CD4-positive, alpha-beta T cell treated with Interleukin-21 for 1 hour (primary cell): ENCODE results near the gene C15orf62.
A peak's percentile ranks its signal among the peaks of the same experiment; 100 is the strongest.

ENCODE experiments used
- DNase-seq: peaks from one replicate; pipeline ENCODE4 v3.0.0-alpha.2; 2020

The C15orf62 gene, protein sequence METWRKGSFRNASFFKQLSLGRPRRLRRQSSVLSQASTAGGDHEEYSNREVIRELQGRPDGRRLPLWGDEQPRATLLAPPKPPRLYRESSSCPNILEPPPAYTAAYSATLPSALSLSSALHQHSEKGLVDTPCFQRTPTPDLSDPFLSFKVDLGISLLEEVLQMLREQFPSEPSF

DNA sequence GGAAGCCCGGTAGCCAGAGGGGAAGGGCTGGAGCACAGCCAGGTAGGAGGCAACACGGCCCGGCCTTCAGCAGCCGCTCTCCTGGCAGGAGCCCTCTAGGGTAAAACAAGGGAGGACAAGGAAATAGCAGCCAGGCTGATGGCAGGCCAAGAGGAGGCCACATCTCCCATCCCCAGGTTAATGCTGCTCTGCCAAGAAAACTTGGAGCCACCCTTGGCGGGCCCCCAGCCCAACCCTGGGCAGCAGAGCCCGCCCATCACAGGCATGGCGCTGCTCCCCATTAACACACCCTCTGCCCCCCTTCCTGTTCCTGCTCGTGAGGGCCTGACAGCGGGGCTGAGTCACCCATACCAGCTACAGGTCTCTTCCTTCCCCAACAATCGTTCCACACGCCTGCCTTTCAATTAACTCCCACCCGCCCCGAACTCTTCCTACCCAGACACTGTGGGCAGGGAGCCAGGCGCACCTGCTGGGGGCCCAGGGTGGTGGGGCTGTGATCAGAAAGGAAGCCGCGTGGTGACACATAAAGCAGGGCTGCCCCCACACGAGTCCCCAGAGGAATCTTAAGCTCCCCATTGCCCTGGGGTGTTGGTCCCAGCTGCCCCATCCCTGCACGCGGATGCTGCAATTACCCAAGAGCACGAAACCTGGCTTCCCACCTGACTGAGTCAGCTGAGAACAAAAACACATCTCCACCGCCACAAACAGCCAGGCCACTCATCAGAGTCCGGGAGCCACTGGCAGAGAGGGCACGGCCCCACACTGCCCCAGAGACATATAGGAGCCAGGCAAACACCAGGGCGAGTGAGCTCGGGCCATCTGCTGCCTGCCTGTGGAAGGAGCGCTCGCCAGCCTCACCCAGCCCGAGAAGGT, at the start of gene C15orf62:
Gene C15orf62, plus strand, starts transcription at position 707 of the 873 bp plus-strand sequence. CDS start 516 bp downstream, outside the sequence.
- peak; percentile 29 for DNase-seq

DNA sequence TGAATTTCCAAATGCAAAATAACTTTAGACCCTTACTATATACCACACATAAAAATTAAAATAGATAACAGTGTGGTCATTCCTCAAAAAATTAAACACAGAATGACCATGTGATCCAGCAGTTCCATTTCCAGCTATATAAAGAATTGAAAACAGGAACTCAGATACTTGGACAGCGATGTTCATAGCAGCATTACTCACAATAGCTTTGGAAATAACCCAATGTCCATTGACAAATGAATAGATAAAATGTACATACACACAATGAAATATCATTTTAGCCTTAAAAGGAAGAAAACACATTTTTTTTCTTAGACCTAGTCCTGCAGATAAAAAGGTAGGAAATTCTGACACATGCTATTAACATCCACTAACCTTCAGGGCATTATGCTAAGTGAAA, 48.1 kb upstream of the C15orf62 start:
- DNase-seq: no peak

DNA sequence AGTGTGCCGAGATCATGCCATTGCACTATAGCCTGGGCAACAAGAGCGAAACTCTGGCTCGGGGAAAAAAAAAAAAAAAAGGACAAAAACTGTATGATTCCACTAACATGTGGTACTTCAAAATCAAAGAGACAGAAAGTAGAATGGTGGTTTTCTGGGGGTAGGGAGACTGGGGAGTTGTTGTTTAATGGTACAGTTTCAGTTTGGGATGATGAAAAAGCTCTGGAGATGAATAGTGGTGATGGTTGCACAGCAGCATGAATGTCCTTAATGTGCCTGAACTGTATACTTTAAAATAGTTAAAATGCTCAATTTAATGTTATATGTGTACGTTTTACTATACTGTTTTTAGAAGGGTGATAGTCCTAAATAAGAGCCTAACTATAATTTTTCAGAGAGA, 47.4 kb upstream of the C15orf62 start:
- no peak for DNase-seq

DNA sequence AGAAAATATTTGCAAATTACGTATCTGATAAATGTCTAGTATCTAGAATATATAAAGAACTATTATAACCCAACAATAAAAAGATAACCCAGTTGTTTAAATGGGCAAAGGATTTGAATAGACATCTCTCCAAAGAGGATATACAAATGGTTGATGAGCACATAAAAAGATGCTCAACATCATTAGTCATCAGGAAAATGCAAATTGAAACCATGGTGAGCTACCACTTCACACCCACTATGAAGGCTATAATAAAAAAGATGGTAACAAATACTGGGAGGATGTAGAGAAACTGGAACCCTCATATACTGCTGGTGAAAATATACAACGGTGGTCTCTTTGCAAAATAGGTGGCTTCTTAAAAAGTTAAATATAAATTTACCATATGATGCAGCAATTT, 46.8 kb upstream of the C15orf62 start:
- DNase-seq: no peak

DNA sequence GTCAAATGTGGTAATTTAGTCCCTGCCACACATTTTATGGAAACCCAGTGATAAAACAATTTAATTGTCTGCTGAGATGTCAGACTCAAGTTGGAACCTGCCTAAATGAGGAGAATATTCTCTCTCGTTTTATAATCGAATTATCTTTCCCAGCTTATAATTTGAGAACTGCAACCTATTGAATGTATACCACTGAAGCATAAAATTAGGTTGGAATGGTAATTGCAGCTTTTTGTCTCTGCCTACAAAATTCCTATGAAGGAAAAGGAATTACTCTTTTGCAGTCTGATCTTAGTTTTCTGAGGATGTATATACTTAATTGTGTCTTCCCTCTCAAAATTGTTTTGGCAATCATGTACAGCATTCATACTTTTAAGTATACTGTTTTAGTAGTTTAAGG, 45.9 kb upstream of the C15orf62 start:
- no peak for DNase-seq

DNA sequence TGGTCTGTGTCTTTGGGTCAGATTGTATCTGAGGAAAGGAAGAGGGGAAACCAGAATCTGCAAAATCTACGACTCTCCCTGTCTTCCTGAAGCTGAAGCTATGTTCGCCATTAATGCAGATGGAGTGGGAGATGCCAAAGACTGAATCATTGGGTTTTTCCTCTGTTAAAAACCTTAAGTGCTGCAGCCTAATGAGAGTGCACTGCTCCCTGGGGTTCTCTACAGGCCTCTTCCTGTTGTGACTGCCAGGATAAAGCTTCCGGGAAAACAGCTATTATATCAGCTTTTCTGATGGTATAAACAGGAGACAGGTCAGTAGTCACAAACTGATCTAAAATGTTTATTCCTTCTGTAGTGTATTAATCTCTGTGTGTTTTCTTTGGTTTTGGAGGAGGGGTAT, 38.7 kb upstream of the C15orf62 start:
- DNase-seq: no peak

DNA sequence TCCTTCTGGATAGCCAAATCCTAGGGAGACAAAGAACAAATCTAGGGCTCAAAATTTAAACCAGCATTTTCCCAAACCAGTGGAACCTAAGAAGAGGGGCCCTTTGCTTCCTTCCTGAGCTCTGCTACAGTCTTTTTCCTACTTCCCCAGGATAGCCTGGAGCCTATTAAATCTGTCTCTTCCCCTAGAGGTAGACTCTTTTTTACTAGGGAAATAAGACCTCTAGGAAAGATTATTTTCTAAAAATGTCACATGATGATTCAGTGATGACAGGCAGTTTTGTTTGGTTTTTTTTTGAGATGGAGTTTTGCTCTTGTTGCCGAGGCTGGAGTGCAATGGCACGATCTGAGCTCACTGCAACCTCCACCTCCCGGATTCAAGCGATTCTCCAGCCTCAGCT, 33.2 kb upstream of the C15orf62 start:
- DNase-seq: no peak

DNA sequence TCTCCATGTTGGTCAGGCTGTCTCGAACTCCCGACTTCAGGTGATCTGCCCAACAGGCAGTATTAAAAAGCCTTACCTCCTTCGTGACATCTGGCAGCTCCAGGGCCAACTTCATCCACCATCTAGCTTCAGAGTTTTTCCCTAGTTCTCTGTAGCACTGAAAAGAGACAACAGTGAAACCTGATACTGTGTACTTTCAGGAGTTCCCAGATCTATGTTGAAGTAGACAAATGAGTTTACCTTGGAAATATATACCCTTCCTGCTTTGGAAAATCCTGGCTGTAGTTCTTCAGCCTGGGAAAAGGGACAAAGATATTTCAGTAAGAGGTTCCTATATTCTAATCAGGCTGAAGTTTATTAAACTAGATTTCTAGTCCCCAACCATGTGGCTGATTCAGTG, 32.7 kb upstream of the C15orf62 start:
- DNase-seq: no peak

DNA sequence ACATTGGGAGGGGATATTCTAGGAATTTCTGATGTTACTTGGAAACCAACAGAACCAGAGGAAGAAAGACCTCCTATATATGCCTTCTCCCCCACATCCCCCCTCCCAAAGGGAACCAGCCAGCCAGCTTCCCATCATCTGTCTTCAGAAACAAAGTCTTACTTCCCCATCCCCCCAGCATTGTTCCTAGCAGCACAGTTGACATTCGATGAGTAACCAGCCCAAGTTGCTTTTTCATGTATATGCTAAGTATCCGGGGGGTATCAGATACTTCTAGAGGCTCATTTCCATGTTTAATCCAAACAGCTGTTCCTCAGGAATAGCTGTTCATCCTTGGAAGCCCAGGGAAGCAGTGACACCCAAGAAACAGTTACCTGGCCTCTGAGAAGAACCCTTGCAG, 30.7 kb upstream of the C15orf62 start:
- DNase-seq: no peak

DNA sequence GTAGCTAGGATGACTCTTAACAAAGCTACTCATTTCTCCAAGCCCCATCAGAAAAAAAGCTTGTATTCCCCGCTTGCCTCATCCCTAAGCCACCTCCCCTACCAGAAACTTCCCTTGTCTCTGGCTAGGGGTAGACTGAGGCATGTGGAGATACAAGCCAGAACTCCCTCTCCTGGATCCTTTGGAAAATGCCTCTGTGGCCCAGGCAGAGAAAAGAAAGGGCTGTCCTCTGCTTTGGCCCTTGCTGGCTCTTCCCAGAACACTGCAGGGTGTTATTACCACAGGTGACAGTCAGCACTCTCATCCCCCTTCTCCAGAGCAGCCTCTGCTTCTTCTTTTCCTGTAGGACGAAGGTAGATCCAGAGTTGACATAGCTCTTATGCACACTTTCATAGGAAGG, 29.9 kb upstream of the C15orf62 start:
- no peak for DNase-seq

DNA sequence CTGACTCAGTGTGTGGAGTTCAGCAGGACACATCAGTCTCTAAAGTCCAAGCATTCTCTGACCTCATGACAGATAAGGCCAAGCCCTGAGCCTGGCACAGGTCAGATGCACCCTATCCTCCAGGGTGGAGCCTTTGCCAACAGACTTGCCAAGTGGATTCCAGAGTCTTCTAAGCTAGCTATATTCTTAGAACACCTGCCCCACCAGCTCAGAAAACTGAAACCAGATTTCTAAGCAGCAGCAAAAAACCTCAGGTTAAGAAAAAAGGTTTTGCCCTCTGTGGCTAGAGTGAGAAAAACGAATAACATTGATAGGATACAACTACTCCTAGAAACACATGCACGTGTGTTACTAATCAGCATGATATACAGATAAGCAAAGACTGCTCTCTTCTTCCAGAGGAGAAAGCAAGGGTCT, 26.3 kb upstream of the C15orf62 start:
- DNase-seq: no peak

DNA sequence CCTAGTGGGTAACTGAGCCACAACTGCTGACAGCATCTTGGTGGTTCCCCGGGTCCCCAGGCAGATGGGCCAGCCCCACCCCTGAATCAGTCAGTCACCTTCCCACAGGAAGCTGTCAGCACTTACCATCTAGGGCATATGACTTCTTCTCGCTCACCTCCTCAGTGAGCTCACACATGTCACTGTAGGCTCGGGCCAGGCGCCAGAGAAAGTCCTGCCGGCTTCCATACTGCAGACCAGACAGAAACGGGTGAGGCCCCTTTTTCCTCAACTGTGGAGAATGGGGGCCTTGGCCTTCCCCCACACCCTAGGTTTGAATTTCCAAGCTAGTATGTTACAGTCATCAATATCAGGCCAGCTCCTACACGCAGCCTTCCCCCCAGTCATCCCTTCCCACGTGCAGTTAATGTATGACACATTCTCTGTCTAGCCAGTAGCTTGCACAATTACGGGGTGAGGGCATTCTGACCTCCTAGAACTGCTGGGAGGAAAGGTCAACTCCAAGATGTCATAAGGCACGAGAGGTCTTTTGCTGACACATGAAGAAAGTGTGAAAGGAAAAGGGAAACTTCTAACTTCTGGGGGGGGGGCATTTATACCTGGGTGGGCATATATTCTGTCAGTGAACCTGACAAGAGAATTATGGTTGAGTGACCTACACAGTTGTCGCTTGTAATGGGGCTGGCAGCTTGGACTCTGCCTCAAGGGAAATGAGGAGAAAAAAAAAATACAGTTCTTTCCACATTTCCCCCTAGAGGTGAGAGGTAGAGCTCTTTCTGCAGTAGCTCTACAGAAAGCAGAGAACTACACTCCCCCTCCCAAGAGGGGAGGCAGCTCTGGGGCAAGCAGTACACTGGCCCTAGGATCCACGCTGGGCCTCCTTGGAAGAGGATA, 25.6 kb upstream of the C15orf62 start:
- peak; percentile 84 for DNase-seq

DNA sequence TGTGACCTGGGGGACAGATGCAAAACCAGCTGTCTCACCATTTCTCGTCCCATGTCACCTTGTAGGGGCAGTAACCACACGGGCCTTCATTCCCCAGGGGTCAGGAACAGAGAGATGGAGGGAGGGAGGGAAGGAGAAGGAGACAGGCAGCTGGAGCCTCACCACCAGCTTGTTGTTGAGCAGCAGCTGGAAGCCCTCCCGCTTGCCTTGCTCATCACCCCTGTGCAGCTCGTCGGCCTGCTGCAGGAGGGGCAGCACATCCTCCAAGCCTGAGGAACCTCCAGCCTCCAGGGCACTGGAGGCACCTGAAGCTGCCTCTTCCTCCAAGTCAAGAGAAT, 25.0 kb upstream of the C15orf62 start:
- no peak for DNase-seq

DNA sequence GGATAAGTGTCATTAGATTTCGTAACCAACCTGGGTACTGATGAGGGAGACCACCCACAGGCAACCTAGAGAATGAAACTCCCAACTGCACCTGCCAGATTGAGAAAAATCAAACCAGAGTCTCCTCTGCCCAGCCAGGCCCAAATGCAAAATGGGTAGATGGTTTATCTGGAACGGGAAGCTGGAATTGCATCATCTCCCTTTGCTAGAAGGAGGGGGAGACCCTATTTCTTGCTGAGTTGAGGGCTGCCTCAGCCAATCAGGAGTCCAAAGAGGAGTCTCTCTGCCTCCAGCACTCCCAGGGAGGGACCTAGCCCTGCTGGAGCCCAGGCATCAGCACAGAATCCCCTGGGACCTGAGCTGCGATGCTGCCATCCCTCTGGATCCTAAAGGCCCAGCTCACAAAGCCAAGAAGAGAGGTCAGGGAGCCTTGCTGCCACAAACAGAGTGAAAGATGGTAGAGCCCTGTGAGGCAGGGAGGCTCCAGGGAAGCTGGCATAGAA, 22.8 kb upstream of the C15orf62 start:
- DNase-seq: no peak

DNA sequence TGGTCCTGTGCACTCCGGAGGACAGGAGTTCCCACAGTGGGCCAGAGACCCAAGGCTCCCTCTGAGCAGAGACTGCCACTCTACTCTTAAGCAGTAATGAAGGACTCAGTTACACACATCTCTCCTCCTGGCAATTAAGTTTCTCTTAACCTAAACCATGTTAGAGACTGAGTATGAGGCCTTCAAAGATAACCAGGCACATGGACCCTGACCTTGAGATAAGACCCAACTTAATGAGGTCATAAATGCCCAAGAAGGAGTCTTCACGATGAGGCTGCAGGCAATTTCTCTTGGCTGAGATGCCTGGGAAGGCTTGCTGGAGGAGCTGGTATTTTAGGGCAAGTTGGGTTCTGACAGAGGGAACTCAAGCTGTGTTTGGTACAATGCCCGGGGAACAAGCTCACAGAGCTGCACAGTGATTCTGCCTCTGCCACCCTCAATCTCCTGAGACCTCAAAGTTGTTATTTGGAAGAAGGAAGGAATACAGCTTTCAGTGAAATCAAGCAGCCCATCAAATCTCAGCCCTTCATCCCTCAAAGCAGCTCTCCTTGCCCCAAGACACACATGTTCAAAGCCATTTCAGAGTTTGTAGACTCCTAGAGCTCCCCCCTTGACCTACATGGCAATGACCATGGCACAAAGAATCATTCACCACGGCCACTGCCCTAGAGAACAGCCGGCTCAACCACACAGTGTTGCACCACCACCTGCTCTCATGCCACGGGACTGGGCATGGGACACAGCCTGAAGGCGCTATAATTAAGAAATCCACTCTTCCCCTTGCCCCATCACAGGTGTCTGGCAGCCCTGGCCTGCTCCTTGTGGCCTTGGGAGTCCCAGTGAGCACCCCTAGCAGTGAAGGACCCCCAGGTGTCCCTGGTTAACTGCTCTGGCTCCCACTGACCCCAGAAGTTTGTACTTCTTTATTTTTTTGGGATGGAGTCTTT, 21.8 kb upstream of the C15orf62 start:
- DNase-seq: no peak

DNA sequence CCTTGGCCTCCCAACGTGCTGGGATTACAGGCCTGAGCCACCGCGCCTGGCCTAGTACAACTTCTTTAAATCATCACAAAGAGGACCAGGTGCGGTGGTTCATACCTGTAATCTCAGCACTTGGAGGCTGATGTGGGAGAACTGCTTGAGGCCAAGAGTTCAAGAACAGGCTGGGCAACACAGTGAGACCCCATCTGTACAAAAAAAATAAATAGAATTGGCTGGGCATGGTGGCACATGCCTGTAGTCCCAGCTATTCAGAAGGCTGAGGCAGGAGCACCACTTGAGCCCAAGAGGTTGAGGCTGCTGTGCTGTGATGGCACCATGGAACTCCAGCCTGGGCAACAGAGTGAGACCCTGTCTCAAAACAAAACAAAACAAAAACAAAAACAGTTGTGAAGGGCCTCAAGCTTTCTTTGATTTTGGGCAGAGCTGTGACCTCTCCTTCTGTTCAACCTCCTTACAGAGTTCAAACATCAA, 20.6 kb upstream of the C15orf62 start:
- DNase-seq: no peak

DNA sequence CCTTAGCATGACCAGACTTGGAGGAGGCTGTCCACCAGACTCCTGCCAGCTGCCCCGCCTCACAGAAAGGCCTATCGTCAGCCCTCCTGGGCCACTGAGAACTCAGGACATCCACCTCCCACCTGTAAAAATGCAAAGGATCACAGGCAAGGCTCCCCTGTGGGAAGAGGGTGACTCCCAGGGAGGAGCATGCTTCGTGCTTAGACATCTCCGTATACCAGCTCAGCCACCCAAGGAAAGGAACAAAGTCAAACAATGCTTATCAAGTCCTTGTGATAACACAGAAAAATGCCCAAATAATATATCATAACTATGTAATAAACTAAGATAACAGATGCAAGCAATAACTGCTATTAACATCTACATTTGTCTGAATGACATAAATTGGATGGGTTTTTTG, 18.9 kb upstream of the C15orf62 start:
- DNase-seq: no peak

DNA sequence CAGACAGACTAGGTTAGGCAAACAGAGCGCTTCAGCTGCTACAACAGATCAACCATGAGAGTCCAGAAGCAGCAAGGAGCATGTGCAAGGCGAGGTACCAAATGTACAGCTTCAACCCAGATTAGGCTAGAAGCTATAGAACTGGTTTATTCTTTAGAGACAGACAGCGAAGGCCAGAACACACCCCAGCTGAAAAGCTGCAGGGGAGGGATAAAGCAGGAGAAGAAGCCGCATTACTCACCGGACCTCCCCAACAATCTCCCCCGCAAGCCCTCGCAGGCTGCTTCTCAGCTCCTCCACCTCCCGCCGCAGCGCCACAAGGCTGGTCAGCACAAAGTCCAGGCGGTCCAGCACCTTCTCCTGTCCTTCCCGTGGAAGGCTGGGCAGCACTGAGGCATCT, 18.0 kb upstream of the C15orf62 start:
- DNase-seq: no peak

DNA sequence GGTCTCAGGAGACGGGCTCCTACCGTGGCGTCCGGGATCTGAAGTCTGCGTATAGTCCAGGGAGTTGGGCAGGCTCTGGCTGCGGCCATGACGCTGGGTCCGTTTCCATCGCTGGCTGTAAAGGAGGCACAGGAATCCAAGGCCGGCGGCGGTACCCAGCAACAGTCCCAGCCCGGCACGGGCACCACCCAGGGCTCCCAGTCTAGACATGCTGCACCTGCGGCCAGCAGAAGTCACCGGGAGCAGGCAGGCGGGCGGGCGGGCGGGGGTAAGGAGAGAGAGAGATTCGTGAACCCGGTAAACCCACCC, 15.3 kb upstream of the C15orf62 start:
- DNase-seq: peak; percentile 31

DNA sequence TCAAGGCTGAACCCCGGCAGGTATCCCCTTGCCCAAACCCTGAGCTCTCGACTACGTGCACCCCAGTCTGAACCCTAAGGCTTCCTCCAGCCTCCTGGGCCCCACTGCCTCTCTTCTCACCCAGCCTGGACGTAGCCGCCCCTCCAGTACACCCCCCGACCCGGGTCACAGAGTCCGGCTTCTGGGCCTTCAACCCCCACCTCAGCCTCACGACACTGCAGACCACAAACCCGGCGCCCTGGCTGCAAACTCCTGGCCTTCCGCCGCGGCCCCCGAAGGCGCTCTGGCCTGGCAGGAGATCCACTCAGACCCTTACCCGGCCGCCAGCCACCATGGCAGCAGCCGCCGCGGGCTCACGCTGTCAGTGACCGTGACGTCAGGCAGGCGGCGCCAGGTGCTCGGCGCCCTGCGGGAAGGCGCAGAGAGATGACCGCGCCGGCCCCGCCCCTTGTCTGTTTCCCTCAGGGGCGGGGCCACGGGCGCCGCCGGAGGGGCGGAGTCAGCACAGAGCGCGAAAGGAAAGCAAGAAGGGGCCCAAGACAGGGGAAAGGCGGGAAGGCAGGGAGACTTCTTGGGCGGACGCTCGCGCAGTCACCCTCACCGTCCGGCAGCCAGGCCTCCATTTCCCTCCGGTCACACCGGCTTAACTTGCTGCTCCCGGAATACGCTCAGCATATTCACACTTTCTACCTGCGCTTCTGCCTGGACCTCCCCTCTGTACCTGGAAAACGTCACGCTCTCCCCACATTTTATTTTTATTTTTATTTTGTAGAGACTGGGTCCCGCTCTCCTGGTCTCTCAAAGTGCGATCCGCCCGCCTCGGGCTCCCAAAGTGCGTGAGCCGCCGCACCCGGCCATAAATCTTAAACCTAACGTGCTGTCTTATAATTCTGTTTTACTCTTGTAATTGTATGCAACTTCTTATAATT, 14.6 kb upstream of the C15orf62 start, which contains the start of gene RMDN3:
Gene RMDN3, minus strand, starts transcription at position 372 of the 929 bp plus-strand sequence. CDS start 471 bp downstream, outside the sequence.
- DNase-seq: peak; percentile 94

DNA sequence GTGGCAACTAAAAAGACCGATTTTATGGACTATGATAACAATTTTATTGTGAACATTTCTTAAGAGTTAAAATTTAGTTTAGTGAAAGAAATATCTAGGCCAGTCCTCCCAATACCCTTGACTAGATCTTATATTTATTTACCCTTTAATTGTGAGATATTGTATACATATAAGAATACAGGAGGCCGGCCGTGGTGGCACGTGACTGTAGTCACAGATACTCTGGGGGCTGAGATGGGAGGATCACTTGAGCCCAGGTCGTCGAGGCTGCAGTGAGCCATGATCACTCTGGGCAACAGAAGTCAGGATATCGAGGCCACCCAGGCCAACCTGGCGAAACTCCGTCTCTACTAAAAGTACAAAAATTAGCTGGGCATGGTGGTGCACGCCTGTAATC, 14.0 kb upstream of the C15orf62 start:
- no peak for DNase-seq
